ENCODE data around the gene ADSL. TPM values are rescaled to one million over a fixed set of nuclear protein-coding genes. Genes with fewer than 3 reads are reported as not detected.

ADSL gene
- total and polyA plus RNA-seq, 2 of the 8 experiments (the other 6 are each of a cell fraction or from before 2014, with no cell fraction given) = 197 to 218 TPM

DNA sequence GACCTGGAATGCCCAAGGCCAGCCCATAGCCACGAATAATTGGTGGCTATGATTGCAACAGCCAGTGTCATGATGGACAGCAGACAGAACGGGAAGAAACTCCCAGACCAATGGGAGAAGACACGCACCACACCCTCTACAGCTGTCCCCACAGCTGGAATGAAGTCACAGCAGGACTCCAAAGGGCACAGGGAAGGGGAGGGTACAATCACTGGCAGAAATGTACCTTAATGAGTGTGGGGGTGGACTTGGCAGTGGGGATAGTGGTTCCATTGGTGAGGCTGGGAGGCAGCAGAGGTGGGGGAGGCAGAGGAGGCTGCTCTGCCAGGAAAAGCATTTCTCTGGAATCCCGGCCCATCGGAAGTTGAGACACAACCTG is 77.0 kb downstream of the ADSL start:
- Histone ChIP-seq H3K56ac (replicated peaks; ENCODE audit: insufficient read length, low read depth, low read length) (no peak overlapping the region), H3K9ac (replicated peaks in 1 of 4; ENCODE audit: extremely low read depth in 1 of 4, low read depth in 3 of 4, low read length in 3 of 4) (no peak overlapping the region), H2BK15ac (ENCODE audit: low read length) (no peak overlapping the region), H2AFZ (ENCODE audit: low read length) (no peak overlapping the region), H3K4me3 (ENCODE audit: extremely low read depth in 1 of 4, insufficient read depth in 2 of 4, low read depth in 3 of 4, low read length in 4 of 4) (no peak overlapping the region), H3K79me2 (ENCODE audit: control insufficient read depth in 1 of 2, insufficient read depth in 2 of 2, low read length in 2 of 2) (no peaks in the 10 kb centered on the region), H4K20me1 (replicated peaks in 1 of 2; ENCODE audit: control insufficient read depth in 1 of 2, insufficient read depth in 2 of 2, low read length in 2 of 2) (peaks cover 0 to 5% of the 10 kb centered on the region in 2 experiments), H3K14ac (ENCODE audit: insufficient read length) (no peak overlapping the region), H3K9me3 (ENCODE audit: insufficient read depth in 2 of 2, low read depth in 1 of 2, low read length in 1 of 2) (no peaks in the 10 kb centered on the region), H3K79me1 (ENCODE audit: low read depth, low read length) (no peaks in the 10 kb centered on the region; the same call in 1 of the 2 replicates), H3K4me2 (ENCODE audit: insufficient read depth in 1 of 2, low read depth in 2 of 2, low read length in 2 of 2) (no peak overlapping the region), H4K91ac (replicated peaks; ENCODE audit: insufficient read length, low read length) (no peak overlapping the region), H2BK20ac (ENCODE audit: low read length) (no peak overlapping the region), H4K5ac (ENCODE audit: insufficient read length, low read depth, low read length) (no peak overlapping the region), H3K27ac (ENCODE audit: low read depth, low read length) (no peak overlapping the region), H3K18ac (ENCODE audit: extremely low read depth, low read length) (no peak overlapping the region), H3K23ac (ENCODE audit: insufficient read length) (no peak overlapping the region), H3K4ac (replicated peaks; ENCODE audit: insufficient read length, low read depth, low read length) (no peak overlapping the region), H2BK5ac (ENCODE audit: low read depth, low read length) (no peak overlapping the region), H3K23me2 (ENCODE audit: low read depth, low read length) (no peaks in the 10 kb centered on the region), H3K36me3 (ENCODE audit: control insufficient read depth in 2 of 4, insufficient read depth in 4 of 4, low read length in 3 of 4) (peaks cover 5 to 20% (median 18%) of the 10 kb centered on the region in 4 experiments; a peak in 6 of 8 replicates), H3K27me3 (replicated peaks in 1 of 4; ENCODE audit: control insufficient read depth in 3 of 4, extremely low read depth in 1 of 4, insufficient read depth in 3 of 4, low read length in 3 of 4) (no peaks in the 10 kb centered on the region), H2BK120ac (replicated peaks; ENCODE audit: low read depth, low read length) (no peak overlapping the region), H2BK12ac (ENCODE audit: low read depth, low read length) (no peak overlapping the region), H3K4me1 (replicated peaks in 1 of 4; ENCODE audit: control insufficient read depth in 3 of 4, insufficient read depth in 4 of 4, low read length in 3 of 4) (no peaks in the 10 kb centered on the region), H4K8ac (ENCODE audit: extremely low read depth, insufficient read depth, low read length) (no peak overlapping the region), H2AK5ac (ENCODE audit: low read depth, low read length) (no peak overlapping the region)
- ChIA-PET CTCF (ENCODE audit: partially characterized antibody) (interaction anchor here (0.7 to 1.9 kb wide), 5 partner anchors 13 to 222 kb away, joined by 3 to 8 read pairs (median 3); no protein-coding TSS in a partner anchor), POLR2A (ENCODE audit: partially characterized antibody) (interaction anchor here (0.9 kb wide), 1 partner anchor 30 kb away, joined by 3 read pairs; no protein-coding TSS in a partner anchor)
- FAIRE-seq = no peak
- DNase-seq (ENCODE audit: low read depth in 1 of 2, low spot score in 2 of 2) = no peak
- 81% methylated on average over 4 of the region's 5 CpGs; no CpG with 5 or more reads in 1 of the 2 experiments for WGBS, 2 experiments (ENCODE audit: extremely low coverage in 1 of 2, insufficient coverage in 1 of 2, insufficient read length in 1 of 2, insufficient replicate concordance in 2 of 2, low coverage in 1 of 2, low lambda C conversion rate in 2 of 2, missing lambda C conversion rate in 1 of 2)
- TF ChIP-seq ASH2L (IDR thresholded peaks at IDR 0.05; ENCODE audit: low read length) = no peak
- TF ChIP-seq, protein P1, sequence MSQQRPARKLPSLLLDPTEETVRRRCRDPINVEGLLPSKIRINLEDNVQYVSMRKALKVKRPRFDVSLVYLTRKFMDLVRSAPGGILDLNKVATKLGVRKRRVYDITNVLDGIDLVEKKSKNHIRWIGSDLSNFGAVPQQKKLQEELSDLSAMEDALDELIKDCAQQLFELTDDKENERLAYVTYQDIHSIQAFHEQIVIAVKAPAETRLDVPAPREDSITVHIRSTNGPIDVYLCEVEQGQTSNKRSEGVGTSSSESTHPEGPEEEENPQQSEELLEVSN (IDR thresholded peaks at IDR 0.05) = no peak
- no peak for TF ChIP-seq SAP30 (IDR thresholded peaks at IDR 0.05; ENCODE audit: insufficient read depth, insufficient replicate concordance, low read length)
- TF ChIP-seq CBX8 (IDR thresholded peaks at IDR 0.05; ENCODE audit: borderline replicate concordance, low read depth, low read length) = no peak
- TF ChIP-seq SIX5 (IDR thresholded peaks at IDR 0.05; ENCODE audit: low read depth, low read length) = no peak
- TF ChIP-seq POU5F1 (IDR thresholded peaks at IDR 0.05; ENCODE audit: low read depth, low read length) = no peak
- no peak for TF ChIP-seq SP4 (IDR thresholded peaks at IDR 0.05; ENCODE audit: low read length)
- no peak for TF ChIP-seq EGR1 (IDR thresholded peaks at IDR 0.05; ENCODE audit: borderline replicate concordance, low read depth, low read length)
- TF ChIP-seq HDAC2 (IDR thresholded peaks at IDR 0.05; ENCODE audit: borderline replicate concordance in 1 of 2, low read depth in 2 of 2, low read length in 2 of 2) = no peak
- TF ChIP-seq SP2 (IDR thresholded peaks at IDR 0.05; ENCODE audit: low read length) = no peak
- TF ChIP-seq JUND (IDR thresholded peaks at IDR 0.05; ENCODE audit: low read length) = no peak
- no peak for TF ChIP-seq NRF1 (IDR thresholded peaks at IDR 0.05; ENCODE audit: low read depth, low read length)

All from H1 (cell line).